Measurements from ENCODE around the gene ABCB4.
"Not testable (repeated sequence)": the region's sequence is repeated elsewhere in the genome, so short reads cannot be mapped to it uniquely, and the experiment has no call there.

ABCB4 gene

GRCh38 chr7:87498893-87499292 lies 23.4 kb upstream of the ABCB4 start:
- DNase-seq = no peak
- no peak for TF ChIP-seq GATA1 (IDR thresholded peaks at IDR 0.05; ENCODE audit: low read depth, low read length)
- no peak for TF ChIP-seq POLR2A (IDR thresholded peaks at IDR 0.05; ENCODE audit: low read length)

- TF ChIP-seq POLR2A (IDR thresholded peaks at IDR 0.05; ENCODE audit: low read length) (no peak), GATA1 (IDR thresholded peaks at IDR 0.05; ENCODE audit: low read depth, low read length) (no peak)
- DNase-seq = no peak
These were observed 22.0 kb upstream of the ABCB4 start for GRCh38 chr7:87497482-87497881.

DNA sequence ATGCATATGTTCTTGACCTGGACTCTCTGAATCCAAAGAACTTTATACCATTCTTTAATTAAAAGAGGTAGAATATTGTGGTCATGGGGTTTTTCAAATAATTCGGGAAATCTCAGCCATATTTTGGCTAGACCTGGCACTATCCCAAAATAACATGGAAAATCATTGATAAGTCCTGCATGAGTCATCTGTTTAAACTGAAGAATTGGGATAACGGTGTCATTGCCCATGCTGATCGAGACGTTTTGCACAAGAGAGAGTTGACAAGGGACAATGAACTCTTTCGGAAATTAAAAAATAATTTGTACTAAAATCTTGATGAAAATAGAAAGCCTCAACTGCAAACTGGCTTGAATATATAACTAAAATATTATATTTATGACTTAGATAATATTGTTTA lies 19.9 kb upstream of the ABCB4 start:
- TF ChIP-seq GATA1 (IDR thresholded peaks at IDR 0.05; ENCODE audit: low read depth, low read length) (no peak), POLR2A (IDR thresholded peaks at IDR 0.05; ENCODE audit: low read length) (no peak)
- no peak for DNase-seq

- TF ChIP-seq POLR2A (IDR thresholded peaks at IDR 0.05; ENCODE audit: low read length) (no peak), GATA1 (IDR thresholded peaks at IDR 0.05; ENCODE audit: low read depth, low read length) (no peak)
These were observed 19.0 kb upstream of the ABCB4 start for GRCh38 chr7:87494454-87494853.

GRCh38 chr7:87483131-87483530 lies 7.7 kb upstream of the ABCB4 start:
- TF ChIP-seq GATA1 (IDR thresholded peaks at IDR 0.05; ENCODE audit: low read depth, low read length) (no peak), POLR2A (IDR thresholded peaks at IDR 0.05; ENCODE audit: low read length) (no peak)
- no peak for DNase-seq

More at GRCh38 chr7:87494454-87494853, 19.0 kb upstream of the ABCB4 start:
- DNase-seq = no peak

DNA sequence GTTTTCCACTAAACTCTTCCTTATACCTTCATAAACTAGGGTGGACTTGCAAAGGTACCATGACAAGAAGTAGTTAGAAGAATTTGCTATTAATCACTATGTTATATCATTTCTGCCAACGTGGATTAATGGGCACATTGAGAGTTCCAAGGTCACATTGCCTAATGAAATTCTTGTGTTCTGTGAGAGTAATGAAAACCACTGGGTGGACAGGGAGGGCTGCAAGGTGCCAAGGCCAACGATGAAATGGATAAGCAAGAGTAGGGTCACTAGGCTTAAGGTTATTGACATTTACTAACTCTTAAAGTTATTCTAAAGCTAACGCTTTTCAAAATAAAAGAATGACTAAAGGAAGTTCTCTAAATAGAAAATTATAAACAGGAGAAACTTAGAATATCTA lies 6.6 kb upstream of the ABCB4 start:
- TF ChIP-seq GATA1 (IDR thresholded peaks at IDR 0.05; ENCODE audit: low read depth, low read length) = no peak
- TF ChIP-seq POLR2A (IDR thresholded peaks at IDR 0.05; ENCODE audit: low read length) = no peak

DNA sequence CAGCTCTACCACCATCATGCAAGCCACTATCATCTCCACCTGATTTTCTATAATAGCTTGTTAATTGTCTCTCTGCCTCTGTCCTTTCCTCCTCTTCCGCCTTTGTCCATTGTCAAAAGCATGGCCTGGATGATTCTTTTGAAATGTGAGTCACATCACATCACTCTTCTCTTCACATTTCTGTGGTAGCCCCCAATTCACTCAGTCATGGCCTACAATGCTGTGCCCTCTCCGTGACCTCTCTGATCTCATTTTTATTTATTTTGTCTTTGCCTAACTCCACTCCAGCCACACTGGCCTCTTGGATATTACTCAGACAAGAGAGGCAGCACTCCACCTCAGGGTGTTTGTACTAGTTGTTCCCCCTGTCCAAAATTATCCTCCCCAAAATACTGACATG lies 4.9 kb upstream of the ABCB4 start:
- no peak for DNase-seq

More for the DNA sequence above, 6.6 kb upstream of the ABCB4 start:
- no peak for DNase-seq

GRCh38 chr7:87479951-87480350 lies 4.5 kb upstream of the ABCB4 start:
- no peak for DNase-seq
- TF ChIP-seq GATA1 (IDR thresholded peaks at IDR 0.05; ENCODE audit: low read depth, low read length) = no peak
- TF ChIP-seq POLR2A (IDR thresholded peaks at IDR 0.05; ENCODE audit: low read length) = no peak

More for the DNA sequence above, 4.9 kb upstream of the ABCB4 start:
- no peak for TF ChIP-seq POLR2A (IDR thresholded peaks at IDR 0.05; ENCODE audit: low read length)
- TF ChIP-seq GATA1 (IDR thresholded peaks at IDR 0.05; ENCODE audit: low read depth, low read length) = no peak

- TF ChIP-seq POLR2A (IDR thresholded peaks at IDR 0.05; ENCODE audit: low read length) (no peak), GATA1 (IDR thresholded peaks at IDR 0.05; ENCODE audit: low read depth, low read length) (no peak)
- peak in 1 of 2 experiments; percentile 31 for DNase-seq
These were observed 688 bp upstream of the ABCB4 start for GRCh38 chr7:87476179-87476557.

GRCh38 chr7:87474533-87475358 lies 734 bp downstream of the ABCB4 start:
- DNase-seq = peak; percentile 48 to 73
- no peak for TF ChIP-seq GATA1 (IDR thresholded peaks at IDR 0.05; ENCODE audit: low read depth, low read length)
- TF ChIP-seq POLR2A (IDR thresholded peaks at IDR 0.05; ENCODE audit: low read length) = no peak

- TF ChIP-seq POLR2A (IDR thresholded peaks at IDR 0.05; ENCODE audit: low read length) (no peak), GATA1 (IDR thresholded peaks at IDR 0.05; ENCODE audit: low read depth, low read length) (no peak)
- peak in 1 of 2 experiments; percentile 32 for DNase-seq
These were observed 1.5 kb downstream of the ABCB4 start for GRCh38 chr7:87473986-87474385.

- TF ChIP-seq GATA1 (IDR thresholded peaks at IDR 0.05; ENCODE audit: low read depth, low read length) (no peak), POLR2A (IDR thresholded peaks at IDR 0.05; ENCODE audit: low read length) (no peak)
- DNase-seq = no peak
These were observed 2.3 kb downstream of the ABCB4 start for GRCh38 chr7:87473192-87473591.

GRCh38 chr7:87471473-87471872 lies 4.0 kb downstream of the ABCB4 start:
- DNase-seq = no peak
- no peak for TF ChIP-seq POLR2A (IDR thresholded peaks at IDR 0.05; ENCODE audit: low read length)
- no peak for TF ChIP-seq GATA1 (IDR thresholded peaks at IDR 0.05; ENCODE audit: low read depth, low read length)

DNA sequence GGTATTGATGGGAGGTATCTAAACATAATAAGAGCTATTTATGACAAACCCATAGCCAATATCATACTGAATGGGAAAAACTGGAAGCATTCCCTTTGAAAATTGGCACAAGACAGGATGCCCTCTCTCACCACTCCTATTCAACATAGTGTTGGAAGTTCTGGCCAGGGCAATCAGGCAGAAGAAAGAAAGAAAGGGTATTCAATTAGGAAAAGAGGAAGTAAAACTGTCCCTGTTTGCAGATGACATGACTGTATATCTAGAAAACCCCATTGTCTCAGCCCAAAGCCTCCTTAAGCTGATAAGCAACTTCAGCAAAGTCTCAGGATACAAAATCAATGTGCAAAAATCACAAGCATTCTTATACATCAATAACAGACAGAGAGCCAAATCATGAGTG lies 6.3 kb downstream of the ABCB4 start:
- not testable (repeated sequence) for DNase-seq

GRCh38 chr7:87465534-87465880 lies 10.0 kb downstream of the ABCB4 start:
- DNase-seq = not testable (repeated sequence)

DNA sequence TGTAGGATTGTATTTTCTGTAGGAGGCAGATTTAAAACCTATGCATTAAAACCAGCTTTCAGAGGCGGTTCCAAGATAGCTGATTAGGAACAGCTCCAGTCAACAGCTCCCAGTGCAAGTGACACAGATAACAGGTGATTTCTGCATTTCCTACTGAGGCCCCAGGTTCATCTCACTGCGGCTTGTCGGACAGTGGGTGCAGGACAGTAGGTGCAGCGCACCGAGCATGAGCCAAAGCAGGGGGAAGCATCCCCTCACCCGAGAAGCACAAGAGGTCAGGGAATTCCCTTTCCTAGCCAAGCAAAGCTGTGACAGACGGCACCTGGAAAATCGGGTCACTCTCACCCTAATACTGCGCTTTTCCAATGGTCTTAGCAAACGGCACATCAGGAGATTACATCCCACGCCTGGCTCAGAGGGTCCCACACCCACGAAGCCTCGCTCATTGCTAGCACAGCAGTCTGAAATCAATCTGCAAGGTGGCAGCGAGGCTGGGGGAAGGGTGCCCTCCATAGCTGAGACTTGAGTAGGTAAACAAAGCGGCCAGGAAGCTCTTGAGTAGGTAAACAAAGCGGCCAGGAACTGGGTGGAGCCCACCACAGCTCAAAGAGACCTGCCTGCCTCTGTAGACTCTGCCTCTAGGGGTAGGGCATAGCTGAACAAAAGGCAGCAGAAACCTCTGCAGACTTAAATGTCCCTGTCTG lies 10.5 kb downstream of the ABCB4 start:
- not testable (repeated sequence) for DNase-seq
